Duodenal mucosa (tissue), 2 donors: ENCODE results near the gene LARP6.
A peak's percentile ranks its signal among the peaks of the same experiment; 100 is the strongest.

ENCODE experiments used
- H3K27ac ChIP-seq: one replicate; pipeline ENCODE4 v1.7.0; 2013; ENCODE audit warnings: low read depth, low read length
- H3K27me3 ChIP-seq, 2 donors: one replicate each; pipeline ENCODE4 v1.7.0; 2013; ENCODE audit warnings: low read length in 2 of 2, control low read depth in 1 of 2; ENCODE audit not compliant: insufficient read depth in 2 of 2, control insufficient read depth in 1 of 2
- H3K36me3 ChIP-seq, 2 donors: one replicate each; pipeline ENCODE4 v1.7.0; 2013; ENCODE audit warnings: low read length in 2 of 2, control low read depth in 1 of 2; ENCODE audit not compliant: insufficient read depth in 2 of 2, control insufficient read depth in 1 of 2
- H3K4me1 ChIP-seq, 2 donors: one replicate each; pipeline ENCODE4 v1.7.0; 2013; ENCODE audit warnings: low read length in 2 of 2, control low read depth in 1 of 2; ENCODE audit not compliant: insufficient read depth in 2 of 2, control insufficient read depth in 1 of 2
- H3K4me3 ChIP-seq, 2 donors: one replicate each; pipeline ENCODE4 v1.7.0; 2013; ENCODE audit warnings: low read length in 2 of 2, low read depth in 1 of 2
- H3K9ac ChIP-seq, 2 donors: one replicate each; pipeline ENCODE4 v1.7.0; 2013; ENCODE audit warnings: low read length in 2 of 2, low read depth in 1 of 2
- H3K9me3 ChIP-seq, 2 donors: one replicate each; pipeline ENCODE4 v1.7.0; 2013; ENCODE audit warnings: low read length in 2 of 2, control low read depth in 1 of 2; ENCODE audit not compliant: control insufficient read depth in 1 of 2

The LARP6 gene

GRCh38 chr15:70853973-70854665, at the start of gene LARP6:
TSS of gene LARP6 (minus strand) at chr15:70854157. CDS start at chr15:70854088, 69 bp downstream.
- Histone ChIP-seq H3K9ac (peak within 1 kb of the TSS; percentile 10 to 48), H3K9me3 (no peaks in the 10 kb centered on the region), H3K4me3 (peak within 1 kb of the TSS; percentile 55 to 58), H3K27me3 (peaks cover 23 to 32% of the 10 kb centered on the region in 2 donors), H3K36me3 (no peaks in the 10 kb centered on the region), H3K4me1 (peaks cover 0 to 3% of the 10 kb centered on the region in 2 donors), H3K27ac (no peak within 1 kb of the TSS)

DNA sequence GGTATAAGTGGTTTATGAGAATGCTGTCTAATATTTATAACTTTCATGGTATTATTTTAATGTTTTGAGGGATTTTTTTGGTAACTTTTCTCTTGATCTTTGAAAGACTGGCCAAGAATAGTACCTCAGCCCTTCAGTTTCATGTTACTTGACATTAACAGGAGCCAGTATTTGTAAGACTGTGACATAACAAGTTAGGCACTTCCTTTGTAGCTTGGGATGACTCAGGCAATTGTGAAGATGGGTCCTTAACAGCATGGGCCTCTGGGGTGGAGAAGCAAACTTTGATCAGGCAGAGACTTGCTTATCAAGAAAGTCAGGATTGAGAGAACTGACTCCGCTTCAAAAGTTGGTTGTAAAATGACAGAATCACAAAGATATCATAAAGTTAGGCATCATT, 48.1 kb upstream of the LARP6 start:
- Histone ChIP-seq H3K9ac (no peak overlapping the region), H3K4me3 (no peak overlapping the region), H3K9me3 (peaks cover 1 to 4% of the 10 kb centered on the region in 2 donors), H3K36me3 (peaks cover 2 to 3% of the 10 kb centered on the region in 2 donors), H3K27me3 (no peaks in the 10 kb centered on the region), H3K27ac (no peak overlapping the region), H3K4me1 (peaks cover 0 to 3% of the 10 kb centered on the region in 2 donors)

- Histone ChIP-seq H3K4me3 (peak overlapping the region; percentile 82 to 87), H3K9ac (peak overlapping the region; percentile 62 to 68), H3K27ac (peak overlapping the region; percentile 41), H3K27me3 (no peaks in the 10 kb centered on the region), H3K36me3 (no peaks in the 10 kb centered on the region), H3K4me1 (peaks cover 6 to 9% of the 10 kb centered on the region in 2 donors), H3K9me3 (no peaks in the 10 kb centered on the region)
Measured at GRCh38 chr15:70892912-70893560, 39.1 kb upstream of the LARP6 start.

- H3K4me1 ChIP-seq: peaks cover 6 to 9% of the 10 kb centered on the region in 2 donors
- H3K4me3 ChIP-seq: peak within 1 kb of the TSS; percentile 82 to 87
- no peaks in the 10 kb centered on the region for H3K36me3 ChIP-seq
- H3K27me3 ChIP-seq: no peaks in the 10 kb centered on the region
- peak within 1 kb of the TSS; percentile 62 to 68 for H3K9ac ChIP-seq
- H3K27ac ChIP-seq: peak within 1 kb of the TSS; percentile 41
- H3K9me3 ChIP-seq: no peaks in the 10 kb centered on the region
Measured at GRCh38 chr15:70892002-70892911, 38.3 kb upstream of the LARP6 start, which contains the start of the genes LRRC49 and THAP10. TSS of gene LRRC49 (plus strand) at chr15:70892826. CDS start at chr15:70892895, 69 bp downstream. TSS of gene THAP10 (minus strand) at chr15:70892433. CDS start at chr15:70892272, 161 bp downstream.

GRCh38 chr15:70882361-70882760, 28.4 kb upstream of the LARP6 start:
- no peaks in the 10 kb centered on the region for H3K9me3 ChIP-seq
- H3K36me3 ChIP-seq: no peaks in the 10 kb centered on the region
- no peak overlapping the region for H3K9ac ChIP-seq
- H3K4me1 ChIP-seq: no peaks in the 10 kb centered on the region
- no peak overlapping the region for H3K27ac ChIP-seq
- H3K27me3 ChIP-seq: no peaks in the 10 kb centered on the region
- H3K4me3 ChIP-seq: no peak overlapping the region

GRCh38 chr15:70880781-70881180, 26.8 kb upstream of the LARP6 start:
- Histone ChIP-seq H3K27ac (no peak overlapping the region), H3K4me1 (no peaks in the 10 kb centered on the region), H3K4me3 (no peak overlapping the region), H3K27me3 (no peaks in the 10 kb centered on the region), H3K9me3 (no peaks in the 10 kb centered on the region), H3K9ac (no peak overlapping the region), H3K36me3 (no peaks in the 10 kb centered on the region)

DNA sequence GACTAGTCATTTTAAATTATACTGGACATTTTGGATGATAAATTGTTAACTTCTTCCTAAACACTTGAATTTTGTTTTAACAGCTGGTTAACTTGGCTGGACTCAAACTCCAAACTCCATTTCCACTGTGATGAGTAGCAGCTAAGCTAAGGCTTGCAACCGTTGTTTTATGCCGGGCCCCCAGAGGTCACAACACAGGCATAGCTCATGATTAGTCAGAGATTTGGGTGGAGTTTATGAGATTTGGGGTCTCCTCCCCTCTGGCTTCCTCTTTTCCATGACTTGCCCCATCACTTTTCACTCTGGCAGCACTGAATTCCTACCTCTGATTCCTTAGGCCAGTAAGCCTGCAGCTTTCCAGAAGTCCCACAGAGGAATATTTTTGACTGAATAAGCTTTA, 25.4 kb upstream of the LARP6 start:
- Histone ChIP-seq H3K27me3 (no peaks in the 10 kb centered on the region), H3K27ac (no peak overlapping the region), H3K4me3 (no peak overlapping the region), H3K4me1 (no peaks in the 10 kb centered on the region), H3K36me3 (no peaks in the 10 kb centered on the region), H3K9ac (no peak overlapping the region), H3K9me3 (no peaks in the 10 kb centered on the region)

- Histone ChIP-seq H3K4me3 (no peak overlapping the region), H3K27me3 (no peaks in the 10 kb centered on the region), H3K27ac (no peak overlapping the region), H3K9me3 (no peaks in the 10 kb centered on the region), H3K4me1 (no peaks in the 10 kb centered on the region), H3K9ac (no peak overlapping the region), H3K36me3 (no peaks in the 10 kb centered on the region)
Measured at GRCh38 chr15:70876683-70877082, 22.7 kb upstream of the LARP6 start.

GRCh38 chr15:70876011-70876410, 22.1 kb upstream of the LARP6 start:
- H3K9ac ChIP-seq: no peak overlapping the region
- no peak overlapping the region for H3K27ac ChIP-seq
- no peak overlapping the region for H3K4me3 ChIP-seq

More at GRCh38 chr15:70876011-70876410, 22.1 kb upstream of the LARP6 start:
- no peaks in the 10 kb centered on the region for H3K4me1 ChIP-seq
- H3K9me3 ChIP-seq: no peaks in the 10 kb centered on the region
- H3K27me3 ChIP-seq: no peaks in the 10 kb centered on the region
- no peaks in the 10 kb centered on the region for H3K36me3 ChIP-seq
